Omental fat pad (tissue), 4 donors: ENCODE measurements around the gene CELSR1. TPM values are rescaled to one million over a fixed set of nuclear protein-coding genes. Genes with fewer than 3 reads are reported as not detected.

Experiments used
- ATAC-seq: fragments of 150-250 bp; one replicate; pipeline ENCODE4 v1.9.1; 2016; ENCODE audit warnings: mild to moderate bottlenecking, moderate library complexity; ENCODE audit not compliant: low FRiP score
- DNase-seq: peaks from one replicate; pipeline ENCODE4 v3.0.0-alpha.2; 2019; ENCODE audit warnings: low spot score
- CTCF ChIP-seq, 3 donors: fragments of 450-650 bp; IDR thresholded peaks; one replicate each; pipeline ENCODE4 v1.5.1; 2016 to 2017; ENCODE audit warnings: antibody characterized with exemption in 3 of 3, mild to moderate bottlenecking in 3 of 3, moderate library complexity in 2 of 3
- total RNA-seq, 4 donors: library from RNA; depleted of rRNA; stranded (reverse); fragments of >200 nt; gene quantifications; one replicate each; pipeline ENCODE4 v1.1.0, GENCODE V29; 2016

CELSR1 gene
- total RNA-seq, 4 donors from 2014 or later: 1.3 to 5.9 (median 2.7) TPM

GRCh38 chr22:46500201-46500600 is 37.2 kb downstream of the CELSR1 start:
- ATAC-seq: no peak
- no peak for DNase-seq
- TF ChIP-seq CTCF (IDR thresholded peaks at IDR 0.05): no peak

- DNase-seq (no peak), ATAC-seq (no peak)
- TF ChIP-seq CTCF (IDR thresholded peaks at IDR 0.05): no peak
Observed at GRCh38 chr22:46499805-46500189, 37.6 kb downstream of the CELSR1 start.

GRCh38 chr22:46491946-46492345 is 45.5 kb downstream of the CELSR1 start:
- DNase-seq (no peak), ATAC-seq (no peak)
- TF ChIP-seq CTCF (IDR thresholded peaks at IDR 0.05): no peak

GRCh38 chr22:46490538-46490937 is 46.9 kb downstream of the CELSR1 start:
- ATAC-seq (no peak), DNase-seq (no peak)
- TF ChIP-seq CTCF (IDR thresholded peaks at IDR 0.05): no peak

- no peak for TF ChIP-seq CTCF (IDR thresholded peaks at IDR 0.05)
- DNase-seq: no peak
- no peak for ATAC-seq
Observed at GRCh38 chr22:46486996-46487717, 50.3 kb downstream of the CELSR1 start.

GRCh38 chr22:46484861-46485595 is 52.4 kb downstream of the CELSR1 start:
- ATAC-seq: no peak
- no peak for TF ChIP-seq CTCF (IDR thresholded peaks at IDR 0.05)
- no peak for DNase-seq
